HEK293 (cell line): ENCODE data around the gene UTP25.

Source experiments
- GLIS2 ChIP-seq: fragments of 450-650 bp; formaldehyde crosslinking; IDR thresholded peaks from 2 replicates; pipeline ENCODE4 v1.5.1; 2016; ENCODE audit warnings: missing biosample characterization, missing genetic modification characterization
- SCRT2 ChIP-seq: fragments of 450-650 bp; formaldehyde crosslinking; IDR thresholded peaks from 2 replicates; pipeline ENCODE4 v1.5.1; 2016; ENCODE audit warnings: missing biosample characterization, missing genetic modification characterization
- YY1 ChIP-seq: fragments of 450-650 bp; formaldehyde crosslinking; IDR thresholded peaks from 2 replicates; pipeline ENCODE4 v1.5.1; 2018; ENCODE audit warnings: missing biosample characterization, missing genetic modification characterization
- ZNF302 ChIP-seq: fragments of 450-650 bp; formaldehyde crosslinking; IDR thresholded peaks from 2 replicates; pipeline ENCODE4 v1.5.1; 2016; ENCODE audit warnings: missing biosample characterization, missing genetic modification characterization, low read depth
- ZNF626 ChIP-seq: fragments of 450-650 bp; sonication (Bioruptor Pico); formaldehyde crosslinking; IDR thresholded peaks from 2 replicates; pipeline ENCODE4 v1.5.1; 2018; ENCODE audit warnings: missing biosample characterization, missing genetic modification characterization, inconsistent platforms
- ZNF776 ChIP-seq: fragments of 450-650 bp; formaldehyde crosslinking; IDR thresholded peaks from 2 replicates; pipeline ENCODE4 v1.5.0; 2017; ENCODE audit warnings: missing biosample characterization, missing genetic modification characterization, borderline replicate concordance
- TF ChIP-seq, protein P1 (sequence below): fragments of 450-650 bp; IDR thresholded peaks from 2 replicates; pipeline ENCODE4 v1.5.1; 2018; ENCODE audit warnings: missing biosample characterization, missing genetic modification characterization
- TF ChIP-seq, protein P2 (sequence below): fragments of 450-650 bp; formaldehyde crosslinking; IDR thresholded peaks from 2 replicates; pipeline ENCODE4 v1.5.1; 2017; ENCODE audit warnings: missing biosample characterization, missing genetic modification characterization
- TF ChIP-seq, protein P3 (sequence below): fragments of 450-650 bp; formaldehyde crosslinking; IDR thresholded peaks from 2 replicates; pipeline ENCODE4 v1.5.1; 2016; ENCODE audit warnings: missing biosample characterization, missing genetic modification characterization

DNA sequence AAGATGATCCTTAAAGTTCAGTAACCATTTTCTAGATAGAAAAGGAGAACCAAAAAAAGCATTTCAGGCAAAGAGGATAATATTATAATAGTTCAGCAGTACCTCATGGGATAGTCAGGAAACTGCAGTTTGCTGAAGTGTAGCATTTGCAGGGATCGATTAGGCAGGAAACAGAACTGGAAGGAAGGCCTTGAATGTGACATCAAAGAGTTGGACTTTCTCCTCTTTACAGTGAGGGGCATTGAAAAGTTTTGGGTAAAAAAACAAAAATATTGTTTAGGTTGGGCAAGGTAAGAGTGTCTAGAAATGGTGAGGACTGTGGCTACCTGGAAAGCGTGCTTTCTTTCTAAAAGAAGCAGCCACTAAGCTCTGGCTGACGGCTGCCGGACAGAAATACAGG, 13.9 kb upstream of the UTP25 start:
- TF ChIP-seq SCRT2 (tag by site-specific recombination) = no peak
- TF ChIP-seq, protein P1, sequence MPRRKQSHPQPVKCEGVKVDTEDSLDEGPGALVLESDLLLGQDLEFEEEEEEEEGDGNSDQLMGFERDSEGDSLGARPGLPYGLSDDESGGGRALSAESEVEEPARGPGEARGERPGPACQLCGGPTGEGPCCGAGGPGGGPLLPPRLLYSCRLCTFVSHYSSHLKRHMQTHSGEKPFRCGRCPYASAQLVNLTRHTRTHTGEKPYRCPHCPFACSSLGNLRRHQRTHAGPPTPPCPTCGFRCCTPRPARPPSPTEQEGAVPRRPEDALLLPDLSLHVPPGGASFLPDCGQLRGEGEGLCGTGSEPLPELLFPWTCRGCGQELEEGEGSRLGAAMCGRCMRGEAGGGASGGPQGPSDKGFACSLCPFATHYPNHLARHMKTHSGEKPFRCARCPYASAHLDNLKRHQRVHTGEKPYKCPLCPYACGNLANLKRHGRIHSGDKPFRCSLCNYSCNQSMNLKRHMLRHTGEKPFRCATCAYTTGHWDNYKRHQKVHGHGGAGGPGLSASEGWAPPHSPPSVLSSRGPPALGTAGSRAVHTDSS (tag by site-specific recombination) = no peak
- TF ChIP-seq, protein P2, sequence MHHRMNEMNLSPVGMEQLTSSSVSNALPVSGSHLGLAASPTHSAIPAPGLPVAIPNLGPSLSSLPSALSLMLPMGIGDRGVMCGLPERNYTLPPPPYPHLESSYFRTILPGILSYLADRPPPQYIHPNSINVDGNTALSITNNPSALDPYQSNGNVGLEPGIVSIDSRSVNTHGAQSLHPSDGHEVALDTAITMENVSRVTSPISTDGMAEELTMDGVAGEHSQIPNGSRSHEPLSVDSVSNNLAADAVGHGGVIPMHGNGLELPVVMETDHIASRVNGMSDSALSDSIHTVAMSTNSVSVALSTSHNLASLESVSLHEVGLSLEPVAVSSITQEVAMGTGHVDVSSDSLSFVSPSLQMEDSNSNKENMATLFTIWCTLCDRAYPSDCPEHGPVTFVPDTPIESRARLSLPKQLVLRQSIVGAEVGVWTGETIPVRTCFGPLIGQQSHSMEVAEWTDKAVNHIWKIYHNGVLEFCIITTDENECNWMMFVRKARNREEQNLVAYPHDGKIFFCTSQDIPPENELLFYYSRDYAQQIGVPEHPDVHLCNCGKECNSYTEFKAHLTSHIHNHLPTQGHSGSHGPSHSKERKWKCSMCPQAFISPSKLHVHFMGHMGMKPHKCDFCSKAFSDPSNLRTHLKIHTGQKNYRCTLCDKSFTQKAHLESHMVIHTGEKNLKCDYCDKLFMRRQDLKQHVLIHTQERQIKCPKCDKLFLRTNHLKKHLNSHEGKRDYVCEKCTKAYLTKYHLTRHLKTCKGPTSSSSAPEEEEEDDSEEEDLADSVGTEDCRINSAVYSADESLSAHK (tag by site-specific recombination) = no peak
- TF ChIP-seq, protein P3, sequence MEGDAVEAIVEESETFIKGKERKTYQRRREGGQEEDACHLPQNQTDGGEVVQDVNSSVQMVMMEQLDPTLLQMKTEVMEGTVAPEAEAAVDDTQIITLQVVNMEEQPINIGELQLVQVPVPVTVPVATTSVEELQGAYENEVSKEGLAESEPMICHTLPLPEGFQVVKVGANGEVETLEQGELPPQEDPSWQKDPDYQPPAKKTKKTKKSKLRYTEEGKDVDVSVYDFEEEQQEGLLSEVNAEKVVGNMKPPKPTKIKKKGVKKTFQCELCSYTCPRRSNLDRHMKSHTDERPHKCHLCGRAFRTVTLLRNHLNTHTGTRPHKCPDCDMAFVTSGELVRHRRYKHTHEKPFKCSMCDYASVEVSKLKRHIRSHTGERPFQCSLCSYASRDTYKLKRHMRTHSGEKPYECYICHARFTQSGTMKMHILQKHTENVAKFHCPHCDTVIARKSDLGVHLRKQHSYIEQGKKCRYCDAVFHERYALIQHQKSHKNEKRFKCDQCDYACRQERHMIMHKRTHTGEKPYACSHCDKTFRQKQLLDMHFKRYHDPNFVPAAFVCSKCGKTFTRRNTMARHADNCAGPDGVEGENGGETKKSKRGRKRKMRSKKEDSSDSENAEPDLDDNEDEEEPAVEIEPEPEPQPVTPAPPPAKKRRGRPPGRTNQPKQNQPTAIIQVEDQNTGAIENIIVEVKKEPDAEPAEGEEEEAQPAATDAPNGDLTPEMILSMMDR = no peak
- TF ChIP-seq YY1 = no peak
- TF ChIP-seq ZNF626 = no peak
- TF ChIP-seq ZNF776 = no peak
- TF ChIP-seq GLIS2 (tag by site-specific recombination) = no peak
- no peak for TF ChIP-seq ZNF302
